GM18520 (cell line): ENCODE data around the gene RAPGEF3.

ENCODE experiments used
- ATAC-seq: cut with Tn5 transposase; IDR thresholded peaks from one replicate; pipeline ENCODE4 v1.9.1; 2021; ENCODE audit not compliant: unreplicated experiment

Gene RAPGEF3

GRCh38 chr12:47705229-47705565, 53.5 kb downstream of the RAPGEF3 start:
- no peak for ATAC-seq

- no peak for ATAC-seq
Measured at GRCh38 chr12:47704719-47705118, 54.0 kb downstream of the RAPGEF3 start.

GRCh38 chr12:47700263-47700662, 58.4 kb downstream of the RAPGEF3 start:
- ATAC-seq = no peak

GRCh38 chr12:47698631-47699030, 60.0 kb downstream of the RAPGEF3 start:
- no peak for ATAC-seq

- no peak for ATAC-seq
Measured at GRCh38 chr12:47698055-47698454, 60.6 kb downstream of the RAPGEF3 start.

- no peak for ATAC-seq
Measured at GRCh38 chr12:47689215-47689614, 69.5 kb downstream of the RAPGEF3 start.

GRCh38 chr12:47687636-47688035, 71.0 kb downstream of the RAPGEF3 start:
- no peak for ATAC-seq

GRCh38 chr12:47686645-47687240, 71.9 kb downstream of the RAPGEF3 start:
- ATAC-seq = no peak
